Measurements from ENCODE around the gene SPATA31C1. TPM values are rescaled to one million over a fixed set of nuclear protein-coding genes. Genes with fewer than 3 reads are reported as not detected.

The SPATA31C1 gene
- total and polyA plus RNA-seq, 2 of the 8 experiments (the other 6 are each of a cell fraction or from before 2014, with no cell fraction given), result 0.15 TPM; not detected in 1

DNA sequence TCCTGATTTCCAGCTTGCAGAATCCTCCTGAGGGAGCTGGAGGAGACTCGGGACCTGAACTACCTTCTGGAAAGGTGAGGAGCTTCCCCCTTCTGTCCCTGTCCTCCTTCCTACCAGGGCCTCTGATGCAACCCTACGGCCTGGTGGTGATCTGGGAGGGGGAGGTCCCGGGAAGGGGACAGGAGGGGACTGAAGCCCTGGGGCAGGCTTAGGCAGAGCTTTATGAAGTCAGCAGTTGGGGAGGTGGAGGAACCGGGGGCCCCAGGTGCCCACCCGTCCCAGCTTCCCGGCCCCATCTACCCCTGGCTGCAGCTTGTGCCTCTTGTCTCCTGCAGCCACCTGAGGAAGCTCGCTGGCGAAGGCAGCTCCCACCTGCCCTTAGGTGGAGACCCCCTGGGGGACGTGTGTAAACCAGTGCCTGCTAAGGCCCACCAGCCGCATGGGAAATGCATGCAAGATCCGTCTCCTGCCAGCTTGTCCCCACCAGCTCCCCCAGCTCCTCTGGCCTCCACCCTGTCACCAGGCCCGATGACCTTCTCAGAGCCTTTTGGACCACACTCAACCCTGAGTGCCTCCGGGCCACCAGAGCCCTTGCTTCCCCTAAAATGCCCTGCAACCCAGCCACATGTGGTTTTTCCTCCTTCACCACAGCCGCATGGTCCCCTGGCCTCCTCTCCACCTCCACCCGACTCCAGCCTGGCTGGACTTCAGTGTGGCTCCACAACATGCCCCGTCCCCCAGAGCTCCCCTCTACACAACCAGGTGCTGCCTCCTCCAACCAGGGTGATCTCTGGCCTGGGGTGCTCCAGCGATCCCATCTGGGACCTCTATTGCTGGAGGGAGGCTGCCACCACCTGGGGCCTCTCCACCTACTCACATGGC, 32.9 kb upstream of the SPATA31C1 start (continued):
- no peak for TF ChIP-seq EZH2 (IDR thresholded peaks at IDR 0.05; ENCODE audit: low read depth, low read length, severe bottlenecking)
- TF ChIP-seq, protein P1, sequence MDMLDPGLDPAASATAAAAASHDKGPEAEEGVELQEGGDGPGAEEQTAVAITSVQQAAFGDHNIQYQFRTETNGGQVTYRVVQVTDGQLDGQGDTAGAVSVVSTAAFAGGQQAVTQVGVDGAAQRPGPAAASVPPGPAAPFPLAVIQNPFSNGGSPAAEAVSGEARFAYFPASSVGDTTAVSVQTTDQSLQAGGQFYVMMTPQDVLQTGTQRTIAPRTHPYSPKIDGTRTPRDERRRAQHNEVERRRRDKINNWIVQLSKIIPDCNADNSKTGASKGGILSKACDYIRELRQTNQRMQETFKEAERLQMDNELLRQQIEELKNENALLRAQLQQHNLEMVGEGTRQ (IDR thresholded peaks at IDR 0.05; ENCODE audit: low read length), result no peak
- TF ChIP-seq, protein P2, sequence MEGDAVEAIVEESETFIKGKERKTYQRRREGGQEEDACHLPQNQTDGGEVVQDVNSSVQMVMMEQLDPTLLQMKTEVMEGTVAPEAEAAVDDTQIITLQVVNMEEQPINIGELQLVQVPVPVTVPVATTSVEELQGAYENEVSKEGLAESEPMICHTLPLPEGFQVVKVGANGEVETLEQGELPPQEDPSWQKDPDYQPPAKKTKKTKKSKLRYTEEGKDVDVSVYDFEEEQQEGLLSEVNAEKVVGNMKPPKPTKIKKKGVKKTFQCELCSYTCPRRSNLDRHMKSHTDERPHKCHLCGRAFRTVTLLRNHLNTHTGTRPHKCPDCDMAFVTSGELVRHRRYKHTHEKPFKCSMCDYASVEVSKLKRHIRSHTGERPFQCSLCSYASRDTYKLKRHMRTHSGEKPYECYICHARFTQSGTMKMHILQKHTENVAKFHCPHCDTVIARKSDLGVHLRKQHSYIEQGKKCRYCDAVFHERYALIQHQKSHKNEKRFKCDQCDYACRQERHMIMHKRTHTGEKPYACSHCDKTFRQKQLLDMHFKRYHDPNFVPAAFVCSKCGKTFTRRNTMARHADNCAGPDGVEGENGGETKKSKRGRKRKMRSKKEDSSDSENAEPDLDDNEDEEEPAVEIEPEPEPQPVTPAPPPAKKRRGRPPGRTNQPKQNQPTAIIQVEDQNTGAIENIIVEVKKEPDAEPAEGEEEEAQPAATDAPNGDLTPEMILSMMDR (IDR thresholded peaks at IDR 0.05; ENCODE audit: control extremely low read depth in 1 of 3, insufficient read depth in 1 of 3, low read depth in 1 of 3, low read length in 3 of 3), result no peak
- TF ChIP-seq ASH2L (IDR thresholded peaks at IDR 0.05; ENCODE audit: low read length), result no peak
- no peak for TF ChIP-seq TCF12 (IDR thresholded peaks at IDR 0.05; ENCODE audit: low read depth, low read length)
- TF ChIP-seq, protein P3, sequence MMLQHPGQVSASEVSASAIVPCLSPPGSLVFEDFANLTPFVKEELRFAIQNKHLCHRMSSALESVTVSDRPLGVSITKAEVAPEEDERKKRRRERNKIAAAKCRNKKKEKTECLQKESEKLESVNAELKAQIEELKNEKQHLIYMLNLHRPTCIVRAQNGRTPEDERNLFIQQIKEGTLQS (IDR thresholded peaks at IDR 0.05; ENCODE audit: insufficient read depth, low read depth, low read length), result no peak
